HG03558 (cell line): ENCODE measurements around the gene FARP2.

Experiments used
- ATAC-seq: cut with Tn5 transposase; IDR thresholded peaks from one replicate; pipeline ENCODE4 v1.9.1; 2021; ENCODE audit warnings: moderate number of reproducible peaks; ENCODE audit not compliant: unreplicated experiment; ENCODE audit errors: extremely low read depth

Gene FARP2

GRCh38 chr2:241481687-241482086 lies 125.6 kb downstream of the FARP2 start:
- ATAC-seq = no peak

GRCh38 chr2:241482126-241482955 lies 126.3 kb downstream of the FARP2 start:
- no peak for ATAC-seq

- ATAC-seq = no peak
Observed at GRCh38 chr2:241483305-241483704, 127.2 kb downstream of the FARP2 start.

GRCh38 chr2:241485172-241485911 lies 129.3 kb downstream of the FARP2 start:
- no peak for ATAC-seq

GRCh38 chr2:241489088-241489487 lies 133.0 kb downstream of the FARP2 start:
- no peak for ATAC-seq

GRCh38 chr2:241489733-241490680 lies 133.9 kb downstream of the FARP2 start:
- ATAC-seq = no peak

GRCh38 chr2:241490825-241491506 lies 134.9 kb downstream of the FARP2 start:
- no peak for ATAC-seq

- no peak for ATAC-seq
Observed at GRCh38 chr2:241491549-241492173, 135.6 kb downstream of the FARP2 start.

- no peak for ATAC-seq
Observed at GRCh38 chr2:241492174-241492565, 136.1 kb downstream of the FARP2 start.

GRCh38 chr2:241493092-241493491 lies 137.0 kb downstream of the FARP2 start:
- ATAC-seq = no peak

GRCh38 chr2:241494311-241494908 lies 138.3 kb downstream of the FARP2 start:
- ATAC-seq = no peak

GRCh38 chr2:241495172-241496002 lies 139.3 kb downstream of the FARP2 start:
- no peak for ATAC-seq

- ATAC-seq = no peak
Observed at GRCh38 chr2:241496003-241496707, 140.1 kb downstream of the FARP2 start.

- no peak for ATAC-seq
Observed at GRCh38 chr2:241496904-241497877, 141.1 kb downstream of the FARP2 start.

- ATAC-seq = no peak
Observed at GRCh38 chr2:241498115-241499070, 142.3 kb downstream of the FARP2 start.
